Measurements from ENCODE around the gene ZC3H6. TPM values are rescaled to one million over a fixed set of nuclear protein-coding genes. Genes with fewer than 3 reads are reported as not detected.
A peak's percentile ranks its signal among the peaks of the same experiment; 100 is the strongest.

Gene ZC3H6
- total RNA-seq, 4 donors from 2014 or later = 2.8 to 13.0 (median 8.5) TPM

- Histone ChIP-seq H3K27me3 (no peaks in the 10 kb centered on the region), H3K4me1 (no peaks in the 10 kb centered on the region), H3K4me3 (no peak overlapping the region), H3K27ac (no peak overlapping the region), H3K9me3 (no peaks in the 10 kb centered on the region), H3K36me3 (peaks cover 0 to 18% (median 0%) of the 10 kb centered on the region in 4 donors)
- in situ Hi-C loops (cut with MboI; ENCODE audit: low pct_ligation_motif_present in 1 of 4, low pct_unique_long_range_greater_than_20kb in 1 of 4, low sequenced_read_pairs in 3 of 4) = no loop called here
- intact Hi-C loops (cut with DNase I; ENCODE audit: low total_unique reads) = no loop called here
- no peak for TF ChIP-seq CTCF (IDR thresholded peaks at IDR 0.05)
- no peak for TF ChIP-seq POLR2A (IDR thresholded peaks at IDR 0.05)
- TF ChIP-seq POLR2AphosphoS5 (IDR thresholded peaks at IDR 0.05) = no peak
- no peak for DNase-seq
Measured at GRCh38 chr2:112301171-112301584, 25.8 kb downstream of the ZC3H6 start.

GRCh38 chr2:112301973-112302372 is 26.6 kb downstream of the ZC3H6 start:
- intact Hi-C loops (cut with DNase I; ENCODE audit: low total_unique reads) = no loop called here
- Histone ChIP-seq H3K4me3 (no peak overlapping the region), H3K27ac (no peak overlapping the region), H3K4me1 (no peaks in the 10 kb centered on the region), H3K9me3 (no peaks in the 10 kb centered on the region), H3K36me3 (peaks cover 0 to 21% (median 0%) of the 10 kb centered on the region in 4 donors), H3K27me3 (no peaks in the 10 kb centered on the region)
- in situ Hi-C loops (cut with MboI; ENCODE audit: low pct_ligation_motif_present in 1 of 4, low pct_unique_long_range_greater_than_20kb in 1 of 4, low sequenced_read_pairs in 3 of 4) = no loop called here
- no peak for TF ChIP-seq EP300 (IDR thresholded peaks at IDR 0.05; ENCODE audit: low read depth)
- no peak for TF ChIP-seq POLR2AphosphoS5 (IDR thresholded peaks at IDR 0.05)
- TF ChIP-seq POLR2A (IDR thresholded peaks at IDR 0.05) = no peak
- TF ChIP-seq CTCF (IDR thresholded peaks at IDR 0.05) = no peak
- DNase-seq = no peak

GRCh38 chr2:112304298-112304941 is 29.0 kb downstream of the ZC3H6 start:
- in situ Hi-C loops (cut with MboI; ENCODE audit: low pct_ligation_motif_present in 1 of 4, low pct_unique_long_range_greater_than_20kb in 1 of 4, low sequenced_read_pairs in 3 of 4) = no loop called here
- 69 to 87% methylated on average over 2 of the region's 2 CpGs for WGBS, 2 donors (ENCODE audit: low coverage in 1 of 2)
- TF ChIP-seq POLR2A (IDR thresholded peaks at IDR 0.05) (no peak), POLR2AphosphoS5 (IDR thresholded peaks at IDR 0.05) (no peak), CTCF (IDR thresholded peaks at IDR 0.05) (no peak), EP300 (IDR thresholded peaks at IDR 0.05; ENCODE audit: low read depth) (no peak)

GRCh38 chr2:112305132-112305531 is 29.7 kb downstream of the ZC3H6 start:
- Histone ChIP-seq H3K9me3 (no peaks in the 10 kb centered on the region), H3K4me3 (no peak overlapping the region), H3K36me3 (peaks cover 0 to 29% (median 6%) of the 10 kb centered on the region in 4 donors), H3K27ac (no peak overlapping the region), H3K27me3 (no peaks in the 10 kb centered on the region), H3K4me1 (no peaks in the 10 kb centered on the region)
- in situ Hi-C loops (cut with MboI; ENCODE audit: low pct_ligation_motif_present in 1 of 4, low pct_unique_long_range_greater_than_20kb in 1 of 4, low sequenced_read_pairs in 3 of 4) (no loop called here), intact Hi-C loops (cut with DNase I; ENCODE audit: low total_unique reads) (no loop called here)
- WGBS, 2 donors (ENCODE audit: low coverage in 1 of 2) = 89 to 98% methylated on average over 1 of the region's 1 CpG
- no peak for TF ChIP-seq POLR2AphosphoS5 (IDR thresholded peaks at IDR 0.05)
- no peak for DNase-seq

More at GRCh38 chr2:112304298-112304941, 29.0 kb downstream of the ZC3H6 start:
- Histone ChIP-seq H3K27ac (peak overlapping the region in 1 of 4 donors; percentile 5), H3K9me3 (no peaks in the 10 kb centered on the region), H3K4me3 (no peak overlapping the region), H3K27me3 (no peaks in the 10 kb centered on the region), H3K4me1 (no peaks in the 10 kb centered on the region), H3K36me3 (peaks cover 0 to 23% (median 3%) of the 10 kb centered on the region in 4 donors)
- intact Hi-C loops (cut with DNase I; ENCODE audit: low total_unique reads) = no loop called here
- DNase-seq = no peak

GRCh38 chr2:112310906-112311305 is 35.5 kb downstream of the ZC3H6 start:
- no peak for DNase-seq
- Histone ChIP-seq H3K27me3 (no peaks in the 10 kb centered on the region), H3K27ac (no peak overlapping the region), H3K36me3 (peaks cover 0 to 29% (median 7%) of the 10 kb centered on the region in 4 donors), H3K4me3 (no peak overlapping the region), H3K4me1 (no peaks in the 10 kb centered on the region), H3K9me3 (no peaks in the 10 kb centered on the region)
- TF ChIP-seq EP300 (IDR thresholded peaks at IDR 0.05; ENCODE audit: low read depth) = no peak
- TF ChIP-seq POLR2A (IDR thresholded peaks at IDR 0.05) = no peak
- TF ChIP-seq CTCF (IDR thresholded peaks at IDR 0.05) = no peak
- no peak for TF ChIP-seq POLR2AphosphoS5 (IDR thresholded peaks at IDR 0.05)
- intact Hi-C loops (cut with DNase I; ENCODE audit: low total_unique reads) = no loop called here
- in situ Hi-C loops (cut with MboI; ENCODE audit: low pct_ligation_motif_present in 1 of 4, low pct_unique_long_range_greater_than_20kb in 1 of 4, low sequenced_read_pairs in 3 of 4) = no loop called here
